Endothelial cell of umbilical vein (primary cell): ENCODE measurements around the gene APP. TPM values are rescaled to one million over a fixed set of nuclear protein-coding genes. Genes with fewer than 3 reads are reported as not detected.

Source experiments
- BruUV-seq: library from RNA; stranded (reverse); fragments of 400-500 nt; replicated peaks from 2 replicates; lab custom pipeline; 2021; lab: Mats Ljungman, UMichigan
- CTCF ChIA-PET: fragments of 300-600, 350-600 bp; sonication (Branson Sonifier 250); formaldehyde crosslinking; loops from one replicate; lab custom pipeline; 2021; ENCODE audit warnings: antibody characterized with exemption, inconsistent platforms; lab: Charles Lee
- POLR2A ChIA-PET: fragments of 300-600, 350-600 bp; sonication (Branson Sonifier 250); formaldehyde crosslinking; loops from one replicate; lab custom pipeline; 2021; ENCODE audit warnings: antibody characterized with exemption, inconsistent platforms; lab: Charles Lee
- DNase-seq: peaks from one replicate; pipeline ENCODE4 v3.0.0-alpha.2; 2011; ENCODE audit warnings: low read depth, low spot score
- FAIRE-seq: peaks from 2 replicates; lab custom pipeline; 2011; peaks lifted over from hg19 to GRCh38; lab: Jason Lieb, UNC
- H2AFZ ChIP-seq: 2 replicates; pipeline ENCODE4 v1.6.0; 2012; ENCODE audit warnings: low read depth, low read length, control low read depth, inconsistent platforms
- H3K27ac ChIP-seq: 2 replicates; pipeline ENCODE4 v1.5.1; 2011; ENCODE audit warnings: low read depth, mild to moderate bottlenecking, control low read depth, low read length, moderate library complexity; ENCODE audit not compliant: insufficient read depth
- H3K27me3 ChIP-seq, 2 experiments: 2 replicates each; pipeline versions ENCODE4 v1.6.0 to v1.6.1; 2011; ENCODE audit warnings: low read length in 2 of 2, mixed read lengths in 1 of 2; ENCODE audit not compliant: control insufficient read depth in 2 of 2, insufficient read depth in 2 of 2
- H3K36me3 ChIP-seq, 2 experiments: 2 replicates in 1 of 2; 3 replicates in 1 of 2; pipeline ENCODE4 v1.5.1; 2011; ENCODE audit warnings: low read length in 2 of 2, mild to moderate bottlenecking in 1 of 2, moderate library complexity in 1 of 2; ENCODE audit not compliant: control insufficient read depth in 2 of 2, insufficient read depth in 2 of 2; ENCODE audit errors: extremely low read depth in 1 of 2
- H3K4me1 ChIP-seq: 3 replicates; pipeline ENCODE4 v1.5.1; 2011; ENCODE audit warnings: mild to moderate bottlenecking, low read length; ENCODE audit not compliant: control insufficient read depth, insufficient read depth; ENCODE audit errors: extremely low read depth
- H3K4me2 ChIP-seq: 2 replicates; pipeline ENCODE4 v1.6.1; 2011; ENCODE audit warnings: low read length, control low read depth, mixed read lengths; ENCODE audit not compliant: insufficient read depth
- H3K4me3 ChIP-seq, 3 experiments: fragments of 200-600 bp in 1 of 3; sonication (generic), shearing (Covaris generic) in 1 of 3; replicated peaks in 1 of 3; 2 replicates each; pipeline ENCODE4 v1.5.1; 2011 to 2016; ENCODE audit warnings: control low read depth in 3 of 3, low read length in 3 of 3, mild to moderate bottlenecking in 2 of 3, inconsistent platforms in 1 of 3, low read depth in 1 of 3, moderate library complexity in 1 of 3; ENCODE audit not compliant: insufficient read depth in 1 of 3
- H3K79me2 ChIP-seq: 2 replicates; pipeline ENCODE4 v1.6.0; 2012; ENCODE audit warnings: low read length, inconsistent platforms; ENCODE audit not compliant: control insufficient read depth, insufficient read depth
- H3K9ac ChIP-seq: replicated peaks from 2 replicates; pipeline ENCODE3; 2011; ENCODE audit warnings: low read length, control low read depth; ENCODE audit not compliant: insufficient read depth; ENCODE audit errors: extremely low read depth
- H3K9me1 ChIP-seq: replicated peaks from 3 replicates; pipeline ENCODE4 v1.6.0; 2011; ENCODE audit warnings: mild to moderate bottlenecking, low read length; ENCODE audit not compliant: control insufficient read depth, insufficient read depth; ENCODE audit errors: extremely low read depth
- H3K9me3 ChIP-seq: replicated peaks from 2 replicates; pipeline ENCODE4 v1.5.1; 2012; ENCODE audit warnings: low read length, inconsistent platforms; ENCODE audit not compliant: control insufficient read depth, insufficient read depth
- H4K20me1 ChIP-seq: replicated peaks from 2 replicates; pipeline ENCODE3; 2011; ENCODE audit warnings: mild to moderate bottlenecking, low read length; ENCODE audit not compliant: control insufficient read depth, insufficient read depth; ENCODE audit errors: extremely low read depth
- CTCF ChIP-seq, 2 donors: IDR thresholded peaks; 1 replicate in 1 of 2; 2 replicates in 1 of 2; pipeline ENCODE4 v1.5.1; 2011; ENCODE audit warnings: low read length in 2 of 2, mild to moderate bottlenecking in 2 of 2, moderate library complexity in 2 of 2, control low read depth in 1 of 2, inconsistent platforms in 1 of 2, low read depth in 1 of 2; ENCODE audit not compliant: insufficient read depth in 1 of 2; ENCODE audit errors: extremely low read depth in 1 of 2
- EZH2 ChIP-seq: IDR thresholded peaks from 2 replicates; pipeline ENCODE4 v1.6.1; 2012; ENCODE audit warnings: borderline replicate concordance, low read depth, mild to moderate bottlenecking, moderate library complexity, low read length, inconsistent platforms; ENCODE audit not compliant: severe bottlenecking
- FOS ChIP-seq: IDR thresholded peaks from 2 replicates; pipeline ENCODE4 v1.6.1; 2011; ENCODE audit warnings: mild to moderate bottlenecking, low read length, moderate library complexity, borderline replicate concordance; ENCODE audit not compliant: insufficient read depth
- GATA2 ChIP-seq: IDR thresholded peaks from 2 replicates; pipeline ENCODE4 v1.7.0; 2011; ENCODE audit warnings: low read depth, mild to moderate bottlenecking, moderate library complexity, mixed read lengths, low read length; ENCODE audit not compliant: insufficient read length, insufficient read depth
- JUN ChIP-seq: IDR thresholded peaks from 2 replicates; pipeline ENCODE4 v1.6.1; 2011; ENCODE audit warnings: borderline replicate concordance, low read depth; ENCODE audit not compliant: insufficient read length, insufficient read depth
- MAX ChIP-seq: IDR thresholded peaks from 2 replicates; pipeline ENCODE4 v1.6.1; 2011; ENCODE audit not compliant: insufficient read depth, insufficient read length
- MYC ChIP-seq: IDR thresholded peaks from one replicate; pipeline ENCODE4 v1.6.1; 2011; ENCODE audit warnings: mild to moderate bottlenecking, low read depth, low read length
- POLR2A ChIP-seq: IDR thresholded peaks from 2 replicates; pipeline ENCODE4 v1.6.1; 2012; ENCODE audit warnings: low read depth, mild to moderate bottlenecking, control low read depth, low read length
- POLR2AphosphoS5 ChIP-seq: IDR thresholded peaks from 2 replicates; pipeline ENCODE4 v1.6.1; 2012; ENCODE audit warnings: low read depth, mild to moderate bottlenecking, control low read depth, low read length, moderate library complexity; ENCODE audit not compliant: insufficient read depth
- dilution Hi-C: fragments of 300-500 bp; cut with MboI; formaldehyde crosslinking; loops from one replicate; pipeline ENCODE4 v1.15.0; 2019; ENCODE audit warnings: low sequenced_read_pairs; ENCODE audit not compliant: extremely low pct_ligation_motif_present
- intact Hi-C: fragments of 100-400 bp; cut with micrococcal nuclease; formaldehyde crosslinking; loops from one replicate; pipeline ENCODE4 v1.10.0; 2022
- polyA plus RNA-seq, 4 experiments: library from polyadenylated mRNA; depleted of rRNA in 3 of 4; stranded (reverse) in 3 of 4; unstranded in 1 of 4; fragments of >200 nt; gene quantifications; 2 replicates each; pipeline versions ENCODE4 v1.2.1 to v1.2.3, GENCODE V29; 2011 to 2012; ENCODE audit warnings: missing spikeins in 1 of 4
- total RNA-seq: library from RNA; stranded (reverse); gene quantifications from 2 replicates; pipeline ENCODE4 v1.2.3, GENCODE V29; 2021

APP gene
- total and polyA plus RNA-seq, 2 donors (not counting 3 experiments of a cell fraction or from before 2014, with no cell fraction given): 914 to 928 TPM

DNA sequence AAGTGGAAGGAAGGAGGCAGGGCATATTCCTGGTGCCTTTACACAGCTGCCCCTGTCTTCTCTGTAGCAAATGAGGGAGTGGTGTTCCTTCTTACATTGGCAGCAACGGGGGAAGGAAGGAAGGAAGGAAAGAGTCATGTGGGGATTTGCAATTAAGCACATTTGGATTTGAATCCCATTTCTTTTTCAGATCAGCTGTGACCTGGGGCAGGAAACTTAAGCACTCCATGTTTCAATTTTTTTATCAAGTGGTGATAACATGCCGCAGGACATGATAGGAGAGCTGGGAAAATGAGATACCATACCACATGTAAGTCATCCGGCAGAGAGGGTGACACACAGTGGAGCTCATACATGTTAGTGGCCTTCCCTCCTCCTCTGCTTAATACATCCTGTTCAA is 186.8 kb downstream of the APP start:
- Histone ChIP-seq H3K36me3 (peaks cover 10 to 13% of the 10 kb centered on the region in 2 experiments), H3K27me3 (no peaks in the 10 kb centered on the region), H3K9me3 (no peaks in the 10 kb centered on the region), H3K4me3 (no peak overlapping the region), H4K20me1 (no peaks in the 10 kb centered on the region), H3K9ac (peak overlapping the region; percentile 3), H3K27ac (peak overlapping the region; percentile 62), H2AFZ (no peak overlapping the region), H3K4me2 (peak overlapping the region; percentile 56), H3K79me2 (peaks cover 25% of the 10 kb centered on the region), H3K4me1 (peaks cover 65% of the 10 kb centered on the region), H3K9me1 (no peaks in the 10 kb centered on the region)
- CTCF ChIA-PET: interaction anchor here (0.6 to 2.0 kb wide), 15 partner anchors 9 to 187 kb away, joined by 3 to 17 read pairs (median 3); partner anchors contain the start of gene APP
- BruUV-seq: no TSS peak
- POLR2A ChIA-PET: interaction anchor here (1.1 kb wide), 1 partner anchor 98 kb away, joined by 3 read pairs; no protein-coding TSS in a partner anchor
- TF ChIP-seq MAX (no peak), FOS (peak; percentile 75), GATA2 (peak; percentile 94), POLR2A (peak; percentile 11), POLR2AphosphoS5 (peak; percentile 85), EZH2 (no peak)
- dilution Hi-C loops (no loop called here), intact Hi-C loops (loop anchor here (1.0 to 10.0 kb wide), 7 partner anchors 16 to 861 kb away; partner anchors contain the start of gene ADAMTS1)
- DNase-seq (peak; percentile 84), FAIRE-seq (peak; percentile 92)

- no peak overlapping the region for H3K9ac ChIP-seq
- CTCF ChIA-PET: interaction anchor here (0.6 to 3.5 kb wide), 5 partner anchors 11 to 79 kb away, joined by 3 to 12 read pairs (median 3); no protein-coding TSS in a partner anchor
- no peaks in the 10 kb centered on the region for H3K9me1 ChIP-seq
- H3K4me1 ChIP-seq: peaks cover 50% of the 10 kb centered on the region
- BruUV-seq: no TSS peak
- TF ChIP-seq POLR2A (no peak), CTCF (IDR thresholded peaks at IDR 0.05; ENCODE audit: extremely low read depth in 1 of 2, insufficient read depth in 1 of 2, low read depth in 1 of 2, low read length in 2 of 2) (no peak), MYC (no peak), MAX (no peak), POLR2AphosphoS5 (no peak), FOS (no peak), GATA2 (no peak), JUN (no peak), EZH2 (no peak)
- no peak overlapping the region for H3K4me3 ChIP-seq
- H3K4me2 ChIP-seq: no peak overlapping the region
- peaks cover 16 to 28% of the 10 kb centered on the region in 2 experiments for H3K36me3 ChIP-seq
- POLR2A ChIA-PET: no interaction called here
- H4K20me1 ChIP-seq: no peaks in the 10 kb centered on the region
- H3K27me3 ChIP-seq: no peaks in the 10 kb centered on the region
- no peak overlapping the region for H2AFZ ChIP-seq
- no peak for FAIRE-seq
- peaks cover 25% of the 10 kb centered on the region for H3K79me2 ChIP-seq
- H3K27ac ChIP-seq: no peak overlapping the region
- dilution Hi-C loops (no loop called here), intact Hi-C loops (loop anchor here (5.0 to 10.0 kb wide), 4 partner anchors 53 to 864 kb away; partner anchors contain the start of gene ADAMTS1)
- no peaks in the 10 kb centered on the region for H3K9me3 ChIP-seq
- DNase-seq: no peak
Observed at GRCh38 chr21:25980710-25981109, 189.9 kb downstream of the APP start.
